Measurements from ENCODE around the gene SNAI1.
A peak's percentile ranks its signal among the peaks of the same experiment; 100 is the strongest.

The SNAI1 gene

DNA sequence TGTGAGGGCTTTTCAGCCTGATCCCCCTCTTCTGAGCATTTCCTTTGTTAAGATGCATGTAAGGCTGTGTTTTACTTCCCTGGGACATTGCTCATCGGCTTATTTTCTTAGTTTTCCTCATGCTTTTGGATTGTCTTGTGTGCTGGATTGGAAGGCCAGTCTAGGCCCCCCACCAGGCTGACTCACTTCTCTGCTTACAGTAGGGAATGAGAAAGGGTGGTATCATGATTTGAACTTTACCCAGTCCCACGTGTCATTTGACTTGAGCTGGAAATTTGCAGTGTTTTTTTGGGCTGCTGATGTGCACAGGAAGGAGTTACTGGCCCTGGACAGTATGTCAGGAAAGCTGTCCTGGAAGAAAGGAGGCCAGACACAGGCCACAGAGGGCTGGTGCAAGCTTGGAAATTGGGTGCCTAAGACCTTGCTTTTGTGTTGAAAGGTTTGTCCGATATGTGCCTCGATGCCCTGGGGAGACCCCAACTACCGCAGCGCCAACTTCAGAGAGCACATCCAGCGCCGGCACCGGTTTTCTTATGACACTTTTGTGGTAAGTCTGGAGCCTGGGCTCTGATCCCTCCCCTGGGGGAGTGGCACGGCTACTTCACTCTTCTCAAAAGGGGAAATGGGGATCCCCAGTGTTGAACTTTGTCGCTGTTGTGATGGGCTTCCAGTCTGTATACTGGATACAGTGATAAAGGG, 33.8 kb upstream of the SNAI1 start:
- TF ChIP-seq ARNTL (CRISPR knock-in tag; IDR thresholded peaks at IDR 0.05; ENCODE audit: borderline replicate concordance, low read depth) (no peak), ZNF8 (CRISPR knock-in tag; IDR thresholded peaks at IDR 0.05) (no peak), TOX (CRISPR knock-in tag; IDR thresholded peaks at IDR 0.05; ENCODE audit: borderline replicate concordance) (no peak), TCF4 (CRISPR knock-in tag; IDR thresholded peaks at IDR 0.05; ENCODE audit: borderline replicate concordance) (no peak), CSDC2 (CRISPR knock-in tag; IDR thresholded peaks at IDR 0.05) (no peak), ISL1 (CRISPR knock-in tag; IDR thresholded peaks at IDR 0.05) (no peak), GLIS3 (CRISPR knock-in tag; IDR thresholded peaks at IDR 0.05) (no peak), PPARA (CRISPR knock-in tag; IDR thresholded peaks at IDR 0.05; ENCODE audit: borderline replicate concordance) (no peak), SNAI2 (CRISPR knock-in tag; IDR thresholded peaks at IDR 0.05) (no peak), ZFP30 (CRISPR knock-in tag; IDR thresholded peaks at IDR 0.05) (no peak), ZFP3 (CRISPR knock-in tag; IDR thresholded peaks at IDR 0.05) (no peak), BACH2 (CRISPR knock-in tag; IDR thresholded peaks at IDR 0.05; ENCODE audit: borderline replicate concordance) (no peak), ESRRG (CRISPR knock-in tag; IDR thresholded peaks at IDR 0.05) (no peak), RARB (CRISPR knock-in tag; IDR thresholded peaks at IDR 0.05) (no peak)
- TF ChIP-seq, protein P1, sequence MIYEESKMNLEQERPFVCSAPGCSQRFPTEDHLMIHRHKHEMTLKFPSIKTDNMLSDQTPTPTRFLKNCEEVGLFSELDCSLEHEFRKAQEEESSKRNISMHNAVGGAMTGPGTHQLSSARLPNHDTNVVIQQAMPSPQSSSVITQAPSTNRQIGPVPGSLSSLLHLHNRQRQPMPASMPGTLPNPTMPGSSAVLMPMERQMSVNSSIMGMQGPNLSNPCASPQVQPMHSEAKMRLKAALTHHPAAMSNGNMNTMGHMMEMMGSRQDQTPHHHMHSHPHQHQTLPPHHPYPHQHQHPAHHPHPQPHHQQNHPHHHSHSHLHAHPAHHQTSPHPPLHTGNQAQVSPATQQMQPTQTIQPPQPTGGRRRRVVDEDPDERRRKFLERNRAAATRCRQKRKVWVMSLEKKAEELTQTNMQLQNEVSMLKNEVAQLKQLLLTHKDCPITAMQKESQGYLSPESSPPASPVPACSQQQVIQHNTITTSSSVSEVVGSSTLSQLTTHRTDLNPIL (CRISPR knock-in tag; IDR thresholded peaks at IDR 0.05; ENCODE audit: low read depth), result no peak
- TF ChIP-seq, protein P2, sequence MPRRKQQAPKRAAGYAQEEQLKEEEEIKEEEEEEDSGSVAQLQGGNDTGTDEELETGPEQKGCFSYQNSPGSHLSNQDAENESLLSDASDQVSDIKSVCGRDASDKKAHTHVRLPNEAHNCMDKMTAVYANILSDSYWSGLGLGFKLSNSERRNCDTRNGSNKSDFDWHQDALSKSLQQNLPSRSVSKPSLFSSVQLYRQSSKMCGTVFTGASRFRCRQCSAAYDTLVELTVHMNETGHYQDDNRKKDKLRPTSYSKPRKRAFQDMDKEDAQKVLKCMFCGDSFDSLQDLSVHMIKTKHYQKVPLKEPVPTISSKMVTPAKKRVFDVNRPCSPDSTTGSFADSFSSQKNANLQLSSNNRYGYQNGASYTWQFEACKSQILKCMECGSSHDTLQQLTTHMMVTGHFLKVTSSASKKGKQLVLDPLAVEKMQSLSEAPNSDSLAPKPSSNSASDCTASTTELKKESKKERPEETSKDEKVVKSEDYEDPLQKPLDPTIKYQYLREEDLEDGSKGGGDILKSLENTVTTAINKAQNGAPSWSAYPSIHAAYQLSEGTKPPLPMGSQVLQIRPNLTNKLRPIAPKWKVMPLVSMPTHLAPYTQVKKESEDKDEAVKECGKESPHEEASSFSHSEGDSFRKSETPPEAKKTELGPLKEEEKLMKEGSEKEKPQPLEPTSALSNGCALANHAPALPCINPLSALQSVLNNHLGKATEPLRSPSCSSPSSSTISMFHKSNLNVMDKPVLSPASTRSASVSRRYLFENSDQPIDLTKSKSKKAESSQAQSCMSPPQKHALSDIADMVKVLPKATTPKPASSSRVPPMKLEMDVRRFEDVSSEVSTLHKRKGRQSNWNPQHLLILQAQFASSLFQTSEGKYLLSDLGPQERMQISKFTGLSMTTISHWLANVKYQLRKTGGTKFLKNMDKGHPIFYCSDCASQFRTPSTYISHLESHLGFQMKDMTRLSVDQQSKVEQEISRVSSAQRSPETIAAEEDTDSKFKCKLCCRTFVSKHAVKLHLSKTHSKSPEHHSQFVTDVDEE (CRISPR knock-in tag; IDR thresholded peaks at IDR 0.05), result no peak
- TF ChIP-seq, protein P3, sequence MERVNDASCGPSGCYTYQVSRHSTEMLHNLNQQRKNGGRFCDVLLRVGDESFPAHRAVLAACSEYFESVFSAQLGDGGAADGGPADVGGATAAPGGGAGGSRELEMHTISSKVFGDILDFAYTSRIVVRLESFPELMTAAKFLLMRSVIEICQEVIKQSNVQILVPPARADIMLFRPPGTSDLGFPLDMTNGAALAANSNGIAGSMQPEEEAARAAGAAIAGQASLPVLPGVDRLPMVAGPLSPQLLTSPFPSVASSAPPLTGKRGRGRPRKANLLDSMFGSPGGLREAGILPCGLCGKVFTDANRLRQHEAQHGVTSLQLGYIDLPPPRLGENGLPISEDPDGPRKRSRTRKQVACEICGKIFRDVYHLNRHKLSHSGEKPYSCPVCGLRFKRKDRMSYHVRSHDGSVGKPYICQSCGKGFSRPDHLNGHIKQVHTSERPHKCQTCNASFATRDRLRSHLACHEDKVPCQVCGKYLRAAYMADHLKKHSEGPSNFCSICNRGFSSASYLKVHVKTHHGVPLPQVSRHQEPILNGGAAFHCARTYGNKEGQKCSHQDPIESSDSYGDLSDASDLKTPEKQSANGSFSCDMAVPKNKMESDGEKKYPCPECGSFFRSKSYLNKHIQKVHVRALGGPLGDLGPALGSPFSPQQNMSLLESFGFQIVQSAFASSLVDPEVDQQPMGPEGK (CRISPR knock-in tag; IDR thresholded peaks at IDR 0.05; ENCODE audit: borderline replicate concordance), result no peak
- peak; percentile 52 for ATAC-seq

DNA sequence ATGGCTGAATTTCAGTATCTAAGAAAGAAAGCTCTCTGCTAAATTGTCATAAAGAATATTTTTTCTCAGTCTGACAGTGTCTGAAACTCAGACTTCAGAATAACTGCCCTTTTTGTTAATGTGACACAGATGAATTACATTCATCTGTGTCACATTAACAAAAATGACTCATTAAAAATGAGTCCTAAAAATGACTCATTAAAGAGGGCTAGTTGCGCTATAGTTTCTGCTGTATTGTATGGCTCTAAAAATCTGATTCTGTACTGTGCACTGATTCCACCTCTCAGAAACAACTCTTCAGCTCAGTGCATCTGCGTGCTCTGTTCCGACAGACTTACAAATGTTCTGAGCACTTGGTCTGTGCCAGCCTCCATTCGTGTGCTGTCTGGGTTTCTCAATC, 31.6 kb upstream of the SNAI1 start:
- no peak for TF ChIP-seq PPARA (CRISPR knock-in tag; IDR thresholded peaks at IDR 0.05; ENCODE audit: borderline replicate concordance)
- no peak for TF ChIP-seq ESRRG (CRISPR knock-in tag; IDR thresholded peaks at IDR 0.05)
- TF ChIP-seq ZFP3 (CRISPR knock-in tag; IDR thresholded peaks at IDR 0.05), result no peak
- TF ChIP-seq SNAI2 (CRISPR knock-in tag; IDR thresholded peaks at IDR 0.05), result no peak
- no peak for TF ChIP-seq OSR1 (CRISPR knock-in tag; IDR thresholded peaks at IDR 0.05)
- TF ChIP-seq ZNF70 (CRISPR knock-in tag; IDR thresholded peaks at IDR 0.05), result no peak
- TF ChIP-seq ZC3H10 (CRISPR knock-in tag; IDR thresholded peaks at IDR 0.05), result no peak
- TF ChIP-seq, protein P2 (CRISPR knock-in tag; IDR thresholded peaks at IDR 0.05), result no peak
- TF ChIP-seq, protein P4, sequence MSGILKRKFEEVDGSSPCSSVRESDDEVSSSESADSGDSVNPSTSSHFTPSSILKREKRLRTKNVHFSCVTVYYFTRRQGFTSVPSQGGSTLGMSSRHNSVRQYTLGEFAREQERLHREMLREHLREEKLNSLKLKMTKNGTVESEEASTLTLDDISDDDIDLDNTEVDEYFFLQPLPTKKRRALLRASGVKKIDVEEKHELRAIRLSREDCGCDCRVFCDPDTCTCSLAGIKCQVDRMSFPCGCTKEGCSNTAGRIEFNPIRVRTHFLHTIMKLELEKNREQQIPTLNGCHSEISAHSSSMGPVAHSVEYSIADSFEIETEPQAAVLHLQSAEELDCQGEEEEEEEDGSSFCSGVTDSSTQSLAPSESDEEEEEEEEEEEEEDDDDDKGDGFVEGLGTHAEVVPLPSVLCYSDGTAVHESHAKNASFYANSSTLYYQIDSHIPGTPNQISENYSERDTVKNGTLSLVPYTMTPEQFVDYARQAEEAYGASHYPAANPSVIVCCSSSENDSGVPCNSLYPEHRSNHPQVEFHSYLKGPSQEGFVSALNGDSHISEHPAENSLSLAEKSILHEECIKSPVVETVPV (CRISPR knock-in tag; IDR thresholded peaks at IDR 0.05), result no peak
- TF ChIP-seq, protein P5, sequence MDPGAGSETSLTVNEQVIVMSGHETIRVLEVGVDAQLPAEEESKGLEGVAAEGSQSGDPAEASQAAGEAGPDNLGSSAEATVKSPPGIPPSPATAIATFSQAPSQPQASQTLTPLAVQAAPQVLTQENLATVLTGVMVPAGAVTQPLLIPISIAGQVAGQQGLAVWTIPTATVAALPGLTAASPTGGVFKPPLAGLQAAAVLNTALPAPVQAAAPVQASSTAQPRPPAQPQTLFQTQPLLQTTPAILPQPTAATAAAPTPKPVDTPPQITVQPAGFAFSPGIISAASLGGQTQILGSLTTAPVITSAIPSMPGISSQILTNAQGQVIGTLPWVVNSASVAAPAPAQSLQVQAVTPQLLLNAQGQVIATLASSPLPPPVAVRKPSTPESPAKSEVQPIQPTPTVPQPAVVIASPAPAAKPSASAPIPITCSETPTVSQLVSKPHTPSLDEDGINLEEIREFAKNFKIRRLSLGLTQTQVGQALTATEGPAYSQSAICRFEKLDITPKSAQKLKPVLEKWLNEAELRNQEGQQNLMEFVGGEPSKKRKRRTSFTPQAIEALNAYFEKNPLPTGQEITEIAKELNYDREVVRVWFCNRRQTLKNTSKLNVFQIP (CRISPR knock-in tag; IDR thresholded peaks at IDR 0.05; ENCODE audit: borderline replicate concordance, low read depth), result no peak
- TF ChIP-seq TOX (CRISPR knock-in tag; IDR thresholded peaks at IDR 0.05; ENCODE audit: borderline replicate concordance), result no peak
- ATAC-seq, result peak; percentile 89
